GM23248 (cell line): Measurements from ENCODE around the gene SELENOS. TPM values are rescaled to one million over a fixed set of nuclear protein-coding genes. Genes with fewer than 3 reads are reported as not detected.

Experiments used
- DNase-seq: peaks from one replicate; pipeline ENCODE4 v3.0.0-alpha.2; 2015
- H2AFZ ChIP-seq: fragments of 200-600 bp; sonication (generic); 2 replicates; pipeline ENCODE4 v1.6.1; 2016; ENCODE audit warnings: antibody characterized with exemption
- H3F3A ChIP-seq: fragments of 200-600 bp; sonication (generic); 2 replicates; pipeline ENCODE4 v1.6.1; 2016; ENCODE audit warnings: mild to moderate bottlenecking, antibody characterized with exemption, mixed run types; ENCODE audit not compliant: insufficient read depth
- H3K27ac ChIP-seq: fragments of 200-600 bp; sonication (generic); 2 replicates; pipeline ENCODE4 v1.5.1; 2016; ENCODE audit warnings: mild to moderate bottlenecking
- H3K27me3 ChIP-seq: fragments of 200-600 bp; sonication (generic); replicated peaks from 2 replicates; pipeline ENCODE4 v1.6.1; 2016; ENCODE audit warnings: mild to moderate bottlenecking; ENCODE audit not compliant: insufficient read depth
- H3K36me3 ChIP-seq: fragments of 200-600 bp; sonication (generic); 2 replicates; pipeline ENCODE4 v1.6.1; 2016; ENCODE audit warnings: low read depth, mild to moderate bottlenecking
- H3K4me1 ChIP-seq: fragments of 200-600 bp; sonication (generic); 2 replicates; pipeline ENCODE4 v1.6.1; 2016; ENCODE audit warnings: mild to moderate bottlenecking; ENCODE audit not compliant: insufficient read depth
- H3K4me2 ChIP-seq: fragments of 200-600 bp; sonication (generic); one replicate; pipeline ENCODE4 v1.6.1; 2016; ENCODE audit warnings: mild to moderate bottlenecking; ENCODE audit not compliant: unreplicated experiment
- H3K4me3 ChIP-seq: fragments of 200-600 bp; sonication (generic); 2 replicates; pipeline ENCODE4 v1.5.1; 2016; ENCODE audit warnings: mild to moderate bottlenecking
- H3K79me2 ChIP-seq: fragments of 200-600 bp; sonication (generic); 2 replicates; pipeline ENCODE4 v1.6.1; 2016; ENCODE audit warnings: mild to moderate bottlenecking; ENCODE audit not compliant: insufficient read depth
- H3K9ac ChIP-seq: fragments of 200-600 bp; sonication (generic); 2 replicates; pipeline ENCODE4 v1.6.1; 2016; ENCODE audit warnings: mild to moderate bottlenecking
- H3K9me2 ChIP-seq: fragments of 200-600 bp; sonication (generic); 2 replicates; pipeline ENCODE4 v1.6.1; 2016; ENCODE audit warnings: mixed run types, mild to moderate bottlenecking, moderate library complexity; ENCODE audit not compliant: insufficient read depth
- H3K9me3 ChIP-seq: fragments of 200-600 bp; sonication (generic); one replicate; pipeline ENCODE4 v1.6.1; 2017; ENCODE audit warnings: low read depth
- H4K20me1 ChIP-seq: fragments of 200-600 bp; sonication (generic); 2 replicates; pipeline ENCODE4 v1.6.0; 2016; ENCODE audit not compliant: insufficient read depth
- EZH2 ChIP-seq: fragments of 200-600 bp; sonication (generic); IDR thresholded peaks from 2 replicates; pipeline ENCODE4 v1.6.1; 2018; ENCODE audit warnings: antibody characterized with exemption, mild to moderate bottlenecking; ENCODE audit not compliant: insufficient read depth, poor library complexity, severe bottlenecking
- EZH2phosphoT487 ChIP-seq: fragments of 200-600 bp; sonication (generic); IDR thresholded peaks from 2 replicates; pipeline ENCODE4 v1.6.1; 2018; ENCODE audit warnings: antibody characterized with exemption, moderate library complexity, mild to moderate bottlenecking, low read depth; ENCODE audit not compliant: insufficient read depth
- WGBS, 2 experiments: methylation state at CpG; one replicate each; pipeline ENCODE4 v1.1.6; 2015 to 2017; ENCODE audit warnings: low lambda C conversion rate in 2 of 2, low coverage in 1 of 2; ENCODE audit errors: missing lambda C conversion rate in 2 of 2; 5-methylcytosine and 5-hydroxymethylcytosine counted together
- in situ Hi-C: fragments of 300-500 bp; cut with MboI; formaldehyde crosslinking; loops from 2 replicates; pipeline ENCODE4 v1.15.0; 2020
- polyA plus RNA-seq: library from polyadenylated mRNA; unstranded; fragments of >200 nt; fragmentation: Nextera tagmentation; extraction: Ambion mirVana; gene quantifications from 2 replicates; pipeline ENCODE4 v1.2.1, GENCODE V29; 2016
- total RNA-seq: library from RNA; depleted of rRNA; stranded (reverse); fragments of >200 nt; shearing (Covaris generic); gene quantifications from 2 replicates; pipeline ENCODE4 v1.2.3, GENCODE V29; 2014

The SELENOS gene
- total and polyA plus RNA-seq, 2 experiments from 2014 or later: 98.7 to 142 TPM

DNA sequence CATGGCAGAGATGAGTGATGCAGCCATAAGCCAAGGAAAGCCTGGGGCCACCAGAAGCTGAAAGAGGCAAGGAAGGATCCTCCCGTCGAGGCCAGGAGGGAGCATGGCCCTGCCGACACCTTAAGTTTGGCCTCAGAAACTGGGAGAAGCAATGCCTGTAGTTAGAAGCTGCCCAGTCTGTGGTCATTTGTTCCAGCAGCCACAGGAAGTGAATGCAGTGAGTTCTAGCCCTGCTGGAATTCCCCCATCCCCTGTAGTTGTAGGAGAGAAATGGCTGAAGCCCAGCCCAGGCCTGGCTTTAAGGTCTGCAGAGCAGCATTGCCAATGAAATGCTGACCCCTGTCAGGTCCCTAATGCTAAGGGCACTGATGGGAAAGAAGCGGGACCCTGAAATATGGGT is 13.3 kb downstream of the SELENOS start:
- no peak overlapping the region for H3K4me3 ChIP-seq
- H3K4me1 ChIP-seq: peaks cover 33% of the 10 kb centered on the region
- no peak overlapping the region for H2AFZ ChIP-seq
- no peak overlapping the region for H3K4me2 ChIP-seq
- WGBS, 2 experiments: 93 to 96% methylated on average over 4 of the region's 4 CpGs
- in situ Hi-C loops: loop anchor here (10.0 to 25.0 kb wide), 2 partner anchors 352 to 649 kb away; partner anchors contain the start of gene LRRK1
- H3K36me3 ChIP-seq: no peaks in the 10 kb centered on the region
- no peak overlapping the region for H3K27ac ChIP-seq
- no peaks in the 10 kb centered on the region for H3K9me3 ChIP-seq
- H3K79me2 ChIP-seq: no peaks in the 10 kb centered on the region
- peaks cover 34% of the 10 kb centered on the region for H3F3A ChIP-seq
- H4K20me1 ChIP-seq: no peaks in the 10 kb centered on the region
- TF ChIP-seq EZH2 (no peak), EZH2phosphoT487 (no peak)
- H3K27me3 ChIP-seq: no peaks in the 10 kb centered on the region
- H3K9ac ChIP-seq: no peak overlapping the region
- H3K9me2 ChIP-seq: no peaks in the 10 kb centered on the region
- DNase-seq: no peak

DNA sequence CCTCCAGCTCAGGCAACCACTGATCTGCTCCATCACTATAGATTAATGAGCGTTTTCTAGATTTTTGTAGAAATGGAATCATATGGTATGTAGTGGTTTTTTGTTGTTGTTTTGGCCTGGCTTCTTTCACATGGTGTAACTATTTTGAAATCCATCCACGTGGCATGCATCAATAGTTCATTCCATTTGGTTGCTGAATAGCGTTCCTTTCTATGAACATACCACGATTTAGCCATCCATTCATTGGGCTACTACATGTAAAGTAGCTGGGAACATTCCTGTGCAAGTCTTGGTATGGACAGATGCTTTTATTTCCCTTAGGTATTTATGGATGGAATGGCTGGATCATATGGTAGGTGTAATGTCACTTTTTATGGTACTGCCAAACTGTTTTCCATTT is 14.7 kb downstream of the SELENOS start:
- no peak overlapping the region for H2AFZ ChIP-seq
- in situ Hi-C loops: loop anchor here (10.0 to 25.0 kb wide), 2 partner anchors 350 to 648 kb away; partner anchors contain the start of gene LRRK1
- TF ChIP-seq EZH2phosphoT487 (no peak), EZH2 (no peak)
- H3K4me1 ChIP-seq: peaks cover 19% of the 10 kb centered on the region
- no peaks in the 10 kb centered on the region for H4K20me1 ChIP-seq
- no peaks in the 10 kb centered on the region for H3K27me3 ChIP-seq
- H3K9me2 ChIP-seq: no peaks in the 10 kb centered on the region
- H3K79me2 ChIP-seq: no peaks in the 10 kb centered on the region
- no peak overlapping the region for H3K27ac ChIP-seq
- no peak overlapping the region for H3K4me2 ChIP-seq
- H3K9me3 ChIP-seq: no peaks in the 10 kb centered on the region
- H3F3A ChIP-seq: peaks cover 20% of the 10 kb centered on the region
- DNase-seq: no peak
- no peak overlapping the region for H3K9ac ChIP-seq
- H3K36me3 ChIP-seq: no peaks in the 10 kb centered on the region
- no peak overlapping the region for H3K4me3 ChIP-seq
- 30 to 35% methylated on average over 4 of the region's 4 CpGs for WGBS, 2 experiments

DNA sequence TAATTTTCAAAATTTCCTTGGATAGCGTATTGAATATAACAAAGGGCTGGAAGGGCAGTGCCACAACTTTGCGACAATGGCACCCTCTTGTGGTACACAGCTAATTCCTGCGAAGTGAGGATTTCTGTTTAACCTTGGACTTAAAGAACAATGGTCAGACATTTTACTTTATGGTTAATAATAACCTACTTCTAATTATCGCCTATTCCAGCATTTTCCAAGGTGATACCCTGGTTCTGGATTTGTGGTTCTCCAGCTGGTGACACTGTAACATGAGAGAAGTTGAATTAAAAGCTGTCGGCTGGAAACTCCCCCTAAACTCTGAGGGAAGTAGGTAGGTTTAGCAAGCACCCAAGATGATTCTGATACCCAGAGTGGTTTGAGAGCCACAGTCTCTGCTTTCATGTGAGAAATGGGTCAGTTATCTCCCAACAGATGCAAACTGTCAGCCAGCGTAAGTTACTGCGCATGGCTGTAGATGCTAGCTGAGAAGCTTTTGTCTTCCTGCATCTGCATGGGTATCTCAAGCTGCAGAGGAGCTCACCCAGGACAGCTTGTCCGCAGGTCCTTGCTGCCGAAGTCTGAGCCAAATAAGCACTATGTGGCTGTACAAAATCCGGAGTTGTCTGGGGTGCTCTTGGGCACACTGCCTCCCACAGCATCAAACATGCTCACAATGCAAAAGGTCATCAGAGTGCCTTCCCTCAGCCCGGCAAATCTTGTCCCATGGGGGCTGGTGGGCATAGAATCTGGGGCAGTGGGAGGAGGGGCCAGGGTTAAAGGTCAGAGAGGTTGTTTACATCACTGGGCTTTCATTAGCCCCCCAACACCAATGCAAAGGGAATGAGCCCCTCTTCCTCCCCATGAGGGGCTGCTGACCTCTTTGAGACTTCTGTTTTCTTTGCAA is 18.8 kb downstream of the SELENOS start:
- in situ Hi-C loops: loop anchor here (5.0 to 25.0 kb wide), 3 partner anchors 174 to 346 kb away; partner anchors contain the start of gene LRRK1
- no peak overlapping the region for H3K9ac ChIP-seq
- H3K27me3 ChIP-seq: no peaks in the 10 kb centered on the region
- H3K79me2 ChIP-seq: 0 out of 2 replicates have a peak, but pooled peaks cover under 1% of the 10 kb centered on the region
- no peak overlapping the region for H3K4me3 ChIP-seq
- no peaks in the 10 kb centered on the region for H3F3A ChIP-seq
- H3K36me3 ChIP-seq: no peaks in the 10 kb centered on the region
- H3K9me3 ChIP-seq: no peaks in the 10 kb centered on the region
- H4K20me1 ChIP-seq: no peaks in the 10 kb centered on the region
- H3K27ac ChIP-seq: no peak overlapping the region
- H2AFZ ChIP-seq: peak overlapping the region; percentile 49
- TF ChIP-seq EZH2 (no peak), EZH2phosphoT487 (no peak)
- H3K4me1 ChIP-seq: peaks cover 6% of the 10 kb centered on the region; the same call in 1 of the 2 replicates
- H3K4me2 ChIP-seq: no peak overlapping the region
- H3K9me2 ChIP-seq: no peaks in the 10 kb centered on the region
- DNase-seq: peak; percentile 86
- WGBS, 2 experiments: 20 to 26% methylated on average over 11 of the region's 11 CpGs

DNA sequence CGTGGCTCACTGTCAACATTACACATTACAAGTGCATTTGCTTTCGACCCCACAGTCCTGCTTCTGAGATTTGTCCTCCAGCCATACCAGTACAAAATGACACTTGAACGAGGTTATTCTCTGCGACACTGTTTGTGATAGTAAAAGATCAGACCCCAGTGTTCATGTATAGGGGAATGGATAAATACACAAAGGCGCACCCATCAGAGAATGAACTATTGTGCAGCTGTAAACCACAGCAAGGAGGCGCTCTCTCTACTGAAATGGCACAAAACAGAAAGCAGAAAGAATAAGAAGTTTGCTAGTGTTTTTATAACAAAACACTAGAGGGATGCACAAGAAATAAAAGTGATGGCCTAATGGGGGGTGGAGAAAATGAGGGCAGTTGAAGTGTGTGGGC is 20.5 kb downstream of the SELENOS start:
- peak; percentile 59 for DNase-seq
- Histone ChIP-seq H4K20me1 (no peaks in the 10 kb centered on the region), H3F3A (peaks cover 9% of the 10 kb centered on the region), H3K4me1 (peaks cover 12% of the 10 kb centered on the region; the same call in 1 of the 2 replicates), H3K79me2 (0 out of 2 replicates have a peak, but pooled peaks cover 5% of the 10 kb centered on the region), H3K27ac (no peak overlapping the region), H3K4me2 (no peak overlapping the region), H2AFZ (no peak overlapping the region), H3K9me3 (no peaks in the 10 kb centered on the region), H3K36me3 (no peaks in the 10 kb centered on the region), H3K9ac (no peak overlapping the region), H3K9me2 (no peaks in the 10 kb centered on the region), H3K4me3 (no peak overlapping the region), H3K27me3 (no peaks in the 10 kb centered on the region)
- 86 to 89% methylated on average over 6 of the region's 6 CpGs for WGBS, 2 experiments
- in situ Hi-C loops: loop anchor here (5.0 to 25.0 kb wide), 3 partner anchors 172 to 344 kb away; partner anchors contain the start of gene LRRK1
- TF ChIP-seq EZH2 (no peak), EZH2phosphoT487 (no peak)
